RPMI7951 (cell line): ENCODE data around the gene SLC38A4. TPM values are rescaled to one million over a fixed set of nuclear protein-coding genes. Genes with fewer than 3 reads are reported as not detected.
"Not testable (repeated sequence)": the region's sequence is repeated elsewhere in the genome, so short reads cannot be mapped to it uniquely, and the experiment has no call there.

ENCODE experiments used
- DNase-seq: peaks from one replicate; pipeline ENCODE4 v3.0.0-alpha.2; 2012; ENCODE audit warnings: low read depth
- total RNA-seq: library from RNA; depleted of rRNA; stranded (reverse); fragments of >200 nt; shearing (Covaris generic); gene quantifications from 2 replicates; pipeline ENCODE4 v1.2.3, GENCODE V29; 2014

The SLC38A4 gene
- total RNA-seq, 1 experiment from 2014 or later, result 0.12 TPM

DNA sequence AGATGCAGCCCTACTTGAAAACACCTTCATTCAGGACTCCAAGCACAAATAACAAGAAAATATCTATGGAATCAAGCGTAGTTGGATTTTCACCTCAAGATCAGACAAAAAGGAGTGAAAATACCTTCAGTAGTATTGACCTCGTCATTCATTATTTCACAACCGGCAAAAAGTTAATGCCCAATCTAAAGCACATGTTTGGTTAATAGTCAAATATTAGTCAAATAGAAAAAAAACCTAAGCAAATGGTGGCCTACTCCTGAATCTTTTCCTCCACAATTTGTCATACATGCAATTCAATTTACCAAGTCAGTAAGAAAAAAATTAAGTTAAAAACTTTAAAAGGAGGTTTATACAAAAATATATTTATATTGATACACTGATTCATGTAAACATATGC, 50.0 kb downstream of the SLC38A4 start:
- no peak for DNase-seq

DNA sequence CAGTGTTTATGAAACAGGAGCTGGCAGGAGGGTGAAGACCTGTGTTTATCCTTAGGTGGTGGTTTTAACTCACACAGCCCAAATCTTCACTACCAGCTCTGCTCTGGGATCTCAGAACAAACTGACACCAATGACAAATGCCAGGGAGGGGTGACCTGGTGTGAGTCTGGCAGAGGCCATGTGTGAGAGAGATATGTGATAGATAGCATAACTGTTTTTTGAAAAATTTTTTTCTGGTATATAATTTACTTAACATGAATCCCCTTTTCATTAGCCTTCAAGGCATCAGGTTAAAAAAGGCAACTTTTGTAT, 51.5 kb downstream of the SLC38A4 start:
- no peak for DNase-seq

DNA sequence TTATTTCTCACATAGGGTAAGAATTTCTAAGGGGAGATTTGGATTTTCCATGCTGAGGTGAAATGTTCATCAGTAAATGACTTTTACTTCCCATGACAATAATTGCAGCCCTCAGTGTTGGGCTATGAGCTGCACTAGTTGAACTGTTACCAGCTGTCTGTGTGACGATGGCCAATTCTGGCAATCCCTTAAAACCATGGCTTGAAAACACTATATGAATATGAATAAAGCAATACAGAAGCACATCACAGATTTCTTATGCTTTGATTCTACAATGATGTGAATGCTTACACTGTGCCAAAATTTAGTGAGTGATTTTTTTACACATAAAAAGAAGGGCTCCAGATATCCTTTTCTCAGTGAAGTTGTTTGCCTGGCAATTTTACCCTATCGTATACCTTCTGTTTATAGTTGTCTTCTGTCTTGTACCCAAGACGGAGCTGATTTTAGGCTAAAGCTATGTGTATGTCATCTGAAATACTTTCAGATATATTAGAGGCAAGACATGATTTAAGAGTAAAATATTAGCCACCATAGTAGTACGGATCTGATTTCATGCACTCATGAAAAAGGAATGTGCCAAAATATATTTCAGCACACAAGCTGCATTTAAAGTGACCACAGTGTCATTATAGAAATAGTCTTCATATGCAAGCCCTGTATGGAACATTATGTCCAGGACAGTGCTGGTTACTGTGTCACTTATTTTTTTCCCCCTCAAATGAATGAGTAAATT, 52.0 kb downstream of the SLC38A4 start:
- DNase-seq, result peak; percentile 22

DNA sequence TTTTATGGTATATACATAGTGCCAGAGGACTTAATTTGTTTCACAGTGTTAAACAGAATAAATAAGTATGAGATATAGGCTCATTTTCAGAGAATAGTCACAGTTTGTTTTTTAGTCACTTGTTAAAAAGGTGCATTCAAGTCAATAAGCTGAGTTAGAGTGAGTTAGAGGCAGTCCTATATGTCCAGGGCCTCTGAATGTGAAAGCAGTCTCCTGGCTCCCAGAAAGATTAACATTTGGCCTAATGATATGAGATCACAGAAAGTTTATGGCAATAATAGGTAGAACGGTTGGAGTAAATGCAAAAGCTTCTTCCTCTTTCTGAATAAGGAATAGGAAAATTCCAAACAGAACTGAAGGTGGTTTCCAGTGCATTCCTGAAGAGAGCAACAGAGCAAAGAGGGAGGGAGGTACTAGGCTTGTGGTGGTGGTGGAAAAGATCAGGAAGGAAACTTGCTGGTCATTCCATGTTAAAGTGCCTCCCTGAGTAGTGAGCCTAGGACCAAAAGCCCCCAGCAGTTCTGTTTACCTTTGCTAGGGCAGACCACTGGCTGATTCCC, 54.4 kb downstream of the SLC38A4 start:
- DNase-seq, result peak; percentile 35

DNA sequence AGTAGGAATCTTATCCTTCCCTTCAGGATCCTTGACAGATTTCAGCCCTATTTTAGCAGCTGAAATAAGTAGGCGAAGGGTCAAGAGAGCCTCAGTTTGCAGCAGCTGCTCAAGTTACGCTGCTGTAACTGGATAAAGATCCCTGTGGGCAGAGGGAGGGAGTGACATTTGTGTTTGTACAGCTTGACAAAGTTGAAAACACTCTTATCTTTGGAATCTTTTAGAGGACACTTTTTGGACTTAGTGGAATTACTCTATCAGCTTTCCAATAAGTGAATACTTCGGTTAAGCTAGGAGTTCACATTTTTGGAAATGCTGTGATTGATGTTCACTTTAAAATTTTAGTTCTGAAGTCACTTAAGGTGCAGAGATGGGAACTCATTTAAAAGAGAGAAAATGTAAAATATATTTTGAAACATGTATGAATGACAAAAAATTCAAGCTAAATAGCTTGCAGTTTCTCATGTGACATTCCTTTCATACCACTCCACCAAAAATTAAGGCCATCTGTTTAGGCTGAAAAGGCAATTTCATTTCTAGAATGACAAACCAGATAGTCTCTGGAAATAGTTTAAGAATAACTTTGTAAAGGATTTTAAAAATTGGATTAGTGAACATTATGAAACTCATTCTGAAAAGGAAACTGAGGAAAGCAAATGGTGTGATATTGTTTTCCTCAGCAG, 55.2 kb downstream of the SLC38A4 start:
- DNase-seq, result peak; percentile 56

DNA sequence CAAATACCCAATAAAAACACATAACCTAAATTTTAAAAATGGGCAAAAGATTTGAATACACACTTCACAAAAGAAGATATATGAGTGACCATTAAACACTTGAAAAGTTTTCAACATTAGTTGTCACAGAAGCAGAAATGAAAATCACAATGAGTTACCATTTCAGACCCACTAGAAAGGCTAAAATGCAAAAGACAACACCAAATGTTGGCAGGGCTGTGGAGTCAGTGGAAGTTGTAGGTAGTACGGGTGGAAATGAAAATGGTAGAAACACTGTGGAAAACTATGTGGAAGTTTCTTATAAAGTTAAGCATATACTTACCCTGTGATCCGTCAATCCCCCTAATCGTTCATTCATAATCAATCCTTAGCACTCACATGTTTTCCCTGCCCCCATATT, 61.8 kb downstream of the SLC38A4 start:
- no peak for DNase-seq

DNA sequence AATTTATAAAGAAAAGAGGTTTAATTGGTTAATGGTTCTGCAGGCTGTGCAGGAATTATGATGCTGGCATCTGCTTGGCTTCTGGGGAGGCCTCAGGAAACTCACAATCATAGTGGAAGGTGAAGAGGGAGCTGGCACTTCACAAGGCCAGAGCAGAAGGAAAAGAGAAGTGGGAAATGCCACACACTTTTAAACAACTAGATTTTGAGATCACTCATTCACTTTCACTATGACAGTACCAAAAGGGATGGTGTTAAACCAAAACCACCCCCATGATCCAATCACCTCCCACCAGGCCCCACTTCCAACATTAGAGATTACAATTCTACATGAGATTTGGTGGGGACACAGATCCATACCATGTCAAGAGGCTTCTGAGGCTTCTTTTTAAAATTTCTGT, 62.6 kb downstream of the SLC38A4 start:
- DNase-seq, result no peak

DNA sequence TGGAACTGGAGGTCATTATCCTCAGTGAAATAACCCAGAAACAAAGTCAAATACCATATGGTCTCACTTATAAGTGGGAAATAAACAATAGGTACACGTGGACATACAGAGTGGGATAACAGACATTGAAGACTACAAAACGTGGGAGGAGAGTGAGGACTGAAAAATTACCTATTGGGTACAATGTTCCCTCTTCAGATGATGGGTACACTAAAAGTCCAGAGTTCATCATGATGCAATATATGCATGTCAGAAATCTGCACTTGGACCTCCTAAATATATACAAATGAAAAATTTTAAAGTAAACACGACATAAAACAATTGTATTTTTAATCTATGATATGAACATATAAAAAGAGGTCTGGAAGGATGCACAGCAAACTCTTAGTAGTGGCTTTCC, 71.2 kb downstream of the SLC38A4 start:
- no peak for DNase-seq

DNA sequence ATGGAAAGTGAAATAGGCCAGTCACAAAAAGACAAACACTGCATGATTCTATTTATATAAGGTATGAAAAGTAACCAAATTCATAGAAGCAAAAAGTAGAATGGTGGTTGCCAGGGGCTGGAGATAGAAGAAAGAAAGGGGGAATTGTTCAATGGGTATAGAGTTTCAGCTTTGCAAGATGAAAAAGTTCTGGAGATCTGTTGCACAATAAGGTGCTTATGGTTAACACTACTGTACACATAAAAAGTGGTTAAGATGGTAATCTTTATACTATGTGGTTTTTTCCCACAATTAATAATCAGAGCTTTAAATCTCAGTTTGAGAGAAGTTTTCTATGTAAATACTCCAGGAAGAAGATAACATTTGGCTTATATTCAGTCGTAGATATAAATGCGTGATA, 73.4 kb downstream of the SLC38A4 start:
- DNase-seq, result no peak

DNA sequence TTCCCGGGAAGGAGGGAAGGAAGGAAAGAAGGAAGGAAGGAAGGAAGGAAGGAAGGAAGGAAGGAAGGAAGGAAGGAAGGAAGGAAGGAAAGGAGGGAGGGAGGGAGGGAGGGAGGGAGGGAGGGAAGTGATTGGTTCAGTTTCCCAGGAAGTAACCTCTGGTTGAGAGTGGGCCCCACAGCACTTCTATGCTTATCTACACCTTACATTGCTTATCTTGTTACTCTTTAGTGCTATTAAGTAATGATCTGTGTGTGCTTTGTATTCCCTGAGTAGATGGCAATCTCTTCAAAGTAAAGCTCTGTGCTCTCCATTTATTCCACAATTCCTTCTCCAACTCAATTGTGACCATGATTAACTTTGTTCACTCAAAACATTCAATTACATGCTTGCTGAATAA, 74.6 kb downstream of the SLC38A4 start:
- no peak for DNase-seq

DNA sequence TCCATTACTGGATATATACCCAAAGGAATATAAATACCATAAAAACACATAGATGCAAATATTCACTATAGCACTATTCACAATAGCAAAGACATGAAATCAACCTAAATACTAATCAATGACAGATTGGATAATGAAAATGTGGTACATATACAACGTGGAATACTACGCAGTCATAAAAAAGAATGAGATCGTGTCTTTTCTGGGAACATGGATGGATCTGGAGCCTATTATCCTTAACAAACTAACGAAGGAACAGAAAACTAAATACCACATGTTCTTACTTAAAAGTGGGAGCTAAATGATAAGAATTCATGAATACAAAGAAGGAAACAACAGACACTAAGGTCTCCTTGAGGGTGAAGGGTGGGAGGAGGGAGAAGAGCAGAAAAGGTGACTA, 76.5 kb downstream of the SLC38A4 start:
- DNase-seq, result no peak

DNA sequence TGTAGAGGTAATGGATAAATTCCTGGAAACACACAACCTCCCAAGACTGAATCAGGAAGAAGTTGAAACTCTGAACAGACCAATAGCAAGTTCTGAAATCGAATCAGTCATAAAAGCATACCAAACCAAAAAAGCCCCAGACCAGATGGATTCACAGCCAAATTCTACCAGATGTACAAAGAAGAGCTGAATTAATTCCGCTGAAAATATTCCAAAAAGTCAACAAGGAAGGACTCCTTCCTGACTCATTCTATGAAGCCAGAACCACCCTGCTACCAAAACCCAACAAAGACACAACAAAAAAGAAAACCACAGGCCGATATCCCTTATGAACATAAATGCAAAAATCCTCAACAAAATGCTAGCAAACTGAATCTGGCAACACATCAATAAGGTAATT, 81.5 kb downstream of the SLC38A4 start:
- no peak for DNase-seq

DNA sequence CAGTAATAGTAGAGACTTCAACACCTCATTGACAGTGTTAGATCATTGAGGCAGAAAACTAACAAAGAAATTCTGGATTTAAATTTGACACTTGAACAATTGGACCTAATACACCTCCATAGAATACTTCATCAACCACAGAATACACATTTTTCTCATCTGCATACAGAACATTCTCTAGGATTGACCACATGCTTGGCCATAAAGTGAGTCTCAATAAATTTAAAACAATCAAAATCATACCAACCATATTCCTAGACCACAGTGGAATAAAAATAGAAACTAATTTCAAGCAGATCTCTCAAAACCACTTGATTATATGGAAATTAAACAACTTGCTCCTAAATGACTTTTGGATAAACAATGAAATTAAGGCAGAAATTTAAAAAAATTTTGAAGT, 82.3 kb downstream of the SLC38A4 start:
- DNase-seq, result no peak

DNA sequence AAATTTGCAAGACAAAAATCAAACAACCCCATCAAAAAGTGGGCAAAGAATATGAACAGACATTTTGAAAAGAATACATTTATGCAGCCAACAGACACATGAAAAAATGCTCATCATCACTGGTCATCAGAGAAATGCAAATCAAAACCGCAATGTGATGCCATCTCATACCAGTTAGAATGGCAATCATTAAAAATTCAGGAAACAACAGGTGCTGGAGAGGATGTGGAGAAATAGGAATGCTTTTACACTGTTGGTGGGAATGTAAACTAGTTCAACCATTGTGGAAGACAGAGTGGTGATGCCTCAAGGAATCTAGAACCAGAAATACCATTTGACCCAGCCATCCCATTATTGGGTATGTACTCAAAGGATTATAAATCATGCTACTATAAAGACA, 83.5 kb downstream of the SLC38A4 start:
- not testable (repeated sequence) for DNase-seq

DNA sequence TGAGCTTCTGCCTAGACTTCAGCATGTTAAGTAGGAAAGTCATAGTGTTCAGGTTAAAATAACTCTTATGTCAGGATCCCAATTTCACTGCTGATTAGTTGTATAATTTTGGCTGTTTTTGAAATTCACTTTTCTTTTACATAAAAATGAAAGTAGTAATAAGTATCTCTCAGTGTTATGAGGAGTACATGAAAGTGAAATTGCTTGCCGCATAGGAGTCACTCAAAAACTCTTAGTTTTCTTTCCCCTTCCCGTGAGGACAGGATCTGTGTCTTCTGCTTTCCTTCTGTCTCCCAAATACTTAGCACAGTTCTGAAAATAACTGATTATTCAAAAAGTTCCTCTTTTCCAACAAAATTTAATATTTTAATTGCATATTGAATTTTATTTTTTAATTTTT, 100.5 kb downstream of the SLC38A4 start:
- no peak for DNase-seq

DNA sequence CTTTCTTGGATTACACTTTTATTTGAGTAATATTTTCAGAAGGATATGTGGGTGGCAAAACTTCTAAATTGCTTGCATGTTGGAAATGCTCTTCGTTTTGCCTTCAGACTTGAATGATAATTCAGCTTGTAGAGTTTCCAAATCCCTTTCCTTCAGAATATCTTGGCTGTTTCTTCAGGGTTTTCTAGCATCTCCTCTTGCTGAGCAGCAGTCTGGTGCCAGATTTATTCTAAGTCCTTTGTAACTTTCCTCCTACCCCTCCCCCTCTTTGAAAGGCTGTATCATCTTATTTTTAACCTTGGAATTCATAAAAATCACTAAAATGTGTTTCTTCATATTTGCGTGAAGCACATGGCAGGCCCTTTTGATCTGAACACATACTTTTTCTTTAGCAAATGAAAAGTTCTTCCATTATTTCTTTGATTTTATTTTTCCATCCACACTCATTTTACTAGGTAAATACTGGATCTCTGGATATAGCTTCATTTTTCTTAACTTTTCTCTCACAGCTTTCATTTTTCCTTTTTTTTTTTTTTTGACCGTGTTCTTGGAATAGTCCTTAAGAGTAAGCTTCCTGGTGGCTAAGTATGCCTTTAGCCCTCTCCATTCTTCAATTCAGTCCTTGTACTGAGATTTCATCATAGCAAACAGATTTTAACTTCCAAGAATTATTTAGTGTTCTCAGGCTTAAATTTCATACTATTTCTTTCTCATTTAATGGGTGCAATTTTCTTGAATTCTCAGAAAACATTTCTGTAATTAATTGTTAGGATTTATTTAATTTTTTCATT, 102.0 kb downstream of the SLC38A4 start:
- DNase-seq, result no peak

DNA sequence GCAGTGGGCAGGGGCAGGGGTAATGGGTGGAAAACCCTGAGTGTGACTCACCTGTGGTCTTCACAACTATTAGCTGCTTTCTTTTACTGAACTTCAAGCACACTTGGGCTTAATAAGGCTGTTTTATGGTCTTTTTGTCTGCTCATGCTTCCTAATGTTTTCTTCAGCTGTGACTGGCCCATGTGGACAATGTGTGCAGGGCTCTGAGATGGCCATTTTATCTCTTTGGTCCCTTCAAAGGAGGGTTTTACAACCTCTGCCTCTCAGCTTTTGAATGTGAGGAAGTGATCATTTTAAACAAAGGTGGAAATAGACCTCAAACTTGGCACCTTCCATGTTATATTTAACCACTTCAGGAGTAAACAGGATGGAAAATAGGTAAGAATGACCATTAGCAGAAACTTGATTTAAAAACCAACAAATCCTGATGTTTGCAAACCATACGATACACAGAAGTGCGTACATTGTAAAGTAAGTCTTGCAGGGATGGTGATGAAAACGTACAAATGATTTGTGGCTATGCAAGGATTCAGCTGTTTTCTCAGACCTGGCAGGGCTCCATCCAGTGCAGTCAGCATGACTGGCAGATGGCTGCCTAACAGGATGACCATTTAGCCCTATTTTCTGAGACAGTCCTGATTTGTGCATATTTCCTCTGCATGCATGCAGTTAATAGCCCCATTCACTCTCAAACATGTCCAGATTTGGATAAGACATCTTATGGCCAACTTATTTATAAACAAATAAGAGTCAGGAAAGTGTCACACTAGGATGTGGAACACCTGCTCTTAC, 103.2 kb downstream of the SLC38A4 start:
- peak; percentile 14 for DNase-seq

DNA sequence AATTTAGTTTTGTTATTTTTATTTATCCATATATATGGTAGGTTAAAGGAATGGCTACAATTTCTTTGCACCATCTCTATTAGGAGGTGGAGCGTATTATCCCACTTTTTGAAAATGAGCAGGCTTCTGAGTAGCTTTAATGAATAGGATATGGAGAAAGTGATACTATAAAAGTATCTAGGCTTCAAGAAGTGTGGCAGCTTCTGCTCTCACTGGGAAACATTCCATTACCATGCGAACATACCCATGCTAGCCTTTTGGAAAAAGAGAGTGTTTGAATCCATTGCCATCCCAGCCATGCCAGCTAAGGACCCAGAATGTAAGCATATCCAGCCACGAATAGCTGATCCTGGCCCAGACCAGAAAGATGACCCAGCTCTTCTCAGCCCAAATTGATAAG, 107.3 kb downstream of the SLC38A4 start:
- no peak for DNase-seq

DNA sequence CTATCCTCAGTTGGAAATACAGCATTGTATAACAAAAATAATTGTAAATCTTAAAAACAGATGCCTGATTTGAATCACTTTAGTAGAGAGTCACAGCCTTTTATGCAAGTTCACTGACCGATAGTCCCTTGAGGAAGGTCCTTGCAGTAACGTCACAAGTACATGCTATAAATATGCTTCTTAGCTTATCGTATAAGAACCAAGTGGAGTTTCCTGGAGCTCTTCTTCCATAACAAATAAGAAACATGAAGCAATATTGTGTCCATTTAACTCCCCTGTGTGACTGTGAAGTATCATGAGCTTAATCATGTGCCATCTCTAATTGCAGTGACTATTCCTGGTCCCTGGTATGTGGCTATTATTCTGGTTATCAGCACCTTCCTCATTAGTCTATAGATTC, 107.9 kb downstream of the SLC38A4 start:
- DNase-seq, result no peak

DNA sequence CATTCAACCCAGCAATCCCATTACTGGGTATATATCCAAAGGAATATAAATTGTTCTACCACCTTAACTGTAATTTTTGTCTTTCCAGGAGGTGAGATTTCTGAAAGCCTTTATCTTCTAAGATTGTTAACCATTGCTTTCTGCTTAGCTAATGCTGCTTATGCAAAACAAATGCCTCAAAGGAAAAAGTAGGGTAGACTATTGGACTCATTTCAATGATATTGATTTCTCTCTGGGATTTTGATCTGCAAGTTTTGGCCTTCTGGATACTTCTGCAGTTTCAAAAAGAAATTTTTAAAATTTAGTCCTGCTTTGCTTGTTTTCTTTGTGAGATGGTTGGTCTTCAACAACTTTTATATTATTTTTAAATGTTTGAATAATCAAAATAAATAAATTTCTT, 108.6 kb downstream of the SLC38A4 start:
- no peak for DNase-seq
